Lung (tissue), 12 donors: Measurements from ENCODE around the gene TANC1. TPM values are rescaled to one million over a fixed set of nuclear protein-coding genes. Genes with fewer than 3 reads are reported as not detected.

Source experiments
- ATAC-seq: fragments of 200-7000 bp; cut with Tn5 transposase; one replicate; pipeline ENCODE4 v1.9.1; 2020; ENCODE audit warnings: moderate number of reproducible peaks; ENCODE audit not compliant: insufficient read depth, low FRiP score
- DNase-seq, 3 donors: peaks; one replicate each; pipeline ENCODE4 v3.0.0-alpha.2; 2013 to 2017
- H3K27ac ChIP-seq, 2 donors: one replicate each; pipeline ENCODE4 v1.5.1; 2013; ENCODE audit warnings: mild to moderate bottlenecking in 2 of 2, moderate library complexity in 2 of 2, control low read depth in 1 of 2, inconsistent platforms in 1 of 2, low read depth in 1 of 2, low read length in 1 of 2
- H3K27me3 ChIP-seq, 3 donors: one replicate each; pipeline ENCODE4 v1.5.1; 2013; ENCODE audit warnings: low read length in 2 of 3; ENCODE audit not compliant: control insufficient read depth in 3 of 3, insufficient read depth in 3 of 3
- H3K36me3 ChIP-seq, 4 donors: one replicate each; pipeline ENCODE4 v1.5.1; 2013; ENCODE audit warnings: low read length in 4 of 4, mild to moderate bottlenecking in 1 of 4, moderate library complexity in 1 of 4; ENCODE audit not compliant: control insufficient read depth in 4 of 4, insufficient read depth in 4 of 4
- H3K4me1 ChIP-seq, 5 donors: one replicate each; pipeline ENCODE4 v1.5.1; 2013; ENCODE audit warnings: low read length in 5 of 5, mild to moderate bottlenecking in 2 of 5, moderate library complexity in 1 of 5; ENCODE audit not compliant: control insufficient read depth in 5 of 5, insufficient read depth in 5 of 5
- H3K4me3 ChIP-seq: one replicate; pipeline ENCODE4 v1.5.1; 2013; ENCODE audit warnings: mild to moderate bottlenecking, control low read depth, moderate library complexity
- H3K9ac ChIP-seq, 2 donors: one replicate each; pipeline ENCODE4 v1.5.1; 2013; ENCODE audit warnings: low read length in 2 of 2, control low read depth in 1 of 2; ENCODE audit not compliant: insufficient read depth in 1 of 2
- H3K9me3 ChIP-seq, 4 donors: one replicate each; pipeline ENCODE4 v1.5.1; 2013; ENCODE audit warnings: low read length in 3 of 4, mild to moderate bottlenecking in 1 of 4, moderate library complexity in 1 of 4; ENCODE audit not compliant: control insufficient read depth in 4 of 4, insufficient read depth in 3 of 4
- WGBS, 2 donors: extraction: QIAGEN DNeasy Blood & Tissue Kit; methylation state at CpG; one replicate each; pipeline ENCODE4 v1.1.7; 2013; 5-methylcytosine and 5-hydroxymethylcytosine counted together
- polyA plus RNA-seq, 2 donors: library from polyadenylated mRNA; stranded (reverse); fragments of 200-250 nt; gene quantifications; one replicate each; pipeline ENCODE4 v1.2.1, GENCODE V29; 2013
- total RNA-seq, 2 donors: library from RNA; depleted of rRNA in 1 of 2; stranded (reverse); fragments of >200 nt in 1 of 2; gene quantifications; one replicate each; pipeline ENCODE4 v1.2.1, GENCODE V29; 2014 to 2021
- TF ChIP-seq, protein P1 (sequence below): IDR thresholded peaks from 2 replicates; pipeline ENCODE4 v1.5.1; 2012; ENCODE audit warnings: mild to moderate bottlenecking; ENCODE audit errors: control extremely low read depth, extremely low read depth
- donor health status: control.
- donor health status: control.
- donor health status: Bipolar disorder and iron deficiency.
- donor health status: healthy.
- donor health status: DM: yes; HTN: yes; CAD: no.

The TANC1 gene
- total and polyA plus RNA-seq, 4 donors = 14.3 to 99.5 (median 37.3) TPM

DNA sequence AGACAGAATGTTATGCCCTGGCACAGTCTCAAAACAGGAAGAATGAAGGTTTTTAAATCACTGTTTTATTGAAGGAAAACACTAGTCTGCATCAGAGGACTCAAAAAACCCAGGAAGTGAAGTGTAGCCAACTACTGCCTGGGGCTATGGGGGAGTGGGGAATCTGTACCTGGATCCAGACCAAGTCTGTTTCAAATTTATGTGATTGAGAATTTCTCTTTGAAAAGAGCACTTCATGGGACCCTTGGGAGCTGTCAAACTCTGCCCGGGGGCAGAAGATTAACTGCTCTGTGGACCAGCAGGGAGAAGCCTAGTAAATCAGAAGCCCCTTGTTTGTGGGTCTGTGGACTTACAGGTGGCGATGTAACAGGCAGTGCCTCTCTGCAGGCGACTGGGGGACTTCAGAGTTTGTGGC is 45.3 kb upstream of the TANC1 start:
- no peak for ATAC-seq
- Histone ChIP-seq H3K9ac (no peak overlapping the region), H3K36me3 (no peaks in the 10 kb centered on the region), H3K27me3 (no peaks in the 10 kb centered on the region), H3K4me3 (no peak overlapping the region), H3K4me1 (peaks cover 0 to 10% (median 2%) of the 10 kb centered on the region in 5 donors), H3K9me3 (no peaks in the 10 kb centered on the region), H3K27ac (no peak overlapping the region)
- 60 to 67% methylated on average over 3 of the region's 3 CpGs for WGBS, 2 donors
- TF ChIP-seq, protein P1, sequence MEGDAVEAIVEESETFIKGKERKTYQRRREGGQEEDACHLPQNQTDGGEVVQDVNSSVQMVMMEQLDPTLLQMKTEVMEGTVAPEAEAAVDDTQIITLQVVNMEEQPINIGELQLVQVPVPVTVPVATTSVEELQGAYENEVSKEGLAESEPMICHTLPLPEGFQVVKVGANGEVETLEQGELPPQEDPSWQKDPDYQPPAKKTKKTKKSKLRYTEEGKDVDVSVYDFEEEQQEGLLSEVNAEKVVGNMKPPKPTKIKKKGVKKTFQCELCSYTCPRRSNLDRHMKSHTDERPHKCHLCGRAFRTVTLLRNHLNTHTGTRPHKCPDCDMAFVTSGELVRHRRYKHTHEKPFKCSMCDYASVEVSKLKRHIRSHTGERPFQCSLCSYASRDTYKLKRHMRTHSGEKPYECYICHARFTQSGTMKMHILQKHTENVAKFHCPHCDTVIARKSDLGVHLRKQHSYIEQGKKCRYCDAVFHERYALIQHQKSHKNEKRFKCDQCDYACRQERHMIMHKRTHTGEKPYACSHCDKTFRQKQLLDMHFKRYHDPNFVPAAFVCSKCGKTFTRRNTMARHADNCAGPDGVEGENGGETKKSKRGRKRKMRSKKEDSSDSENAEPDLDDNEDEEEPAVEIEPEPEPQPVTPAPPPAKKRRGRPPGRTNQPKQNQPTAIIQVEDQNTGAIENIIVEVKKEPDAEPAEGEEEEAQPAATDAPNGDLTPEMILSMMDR = no peak
- DNase-seq = peak in 1 of 3 donors; percentile 53

- Histone ChIP-seq H3K9me3 (no peaks in the 10 kb centered on the region), H3K9ac (no peak overlapping the region), H3K4me1 (peaks cover 0 to 10% (median 2%) of the 10 kb centered on the region in 5 donors), H3K27ac (no peak overlapping the region), H3K36me3 (no peaks in the 10 kb centered on the region), H3K27me3 (no peaks in the 10 kb centered on the region), H3K4me3 (no peak overlapping the region)
- ATAC-seq (no peak), DNase-seq (no peak)
- TF ChIP-seq, protein P1 = no peak
- 90 to 92% methylated on average over 1 of the region's 1 CpG for WGBS, 2 donors
Measured at GRCh38 chr2:158923641-158924040, 44.8 kb upstream of the TANC1 start.

GRCh38 chr2:158926478-158926948 is 41.9 kb upstream of the TANC1 start:
- DNase-seq (no peak), ATAC-seq (no peak)
- Histone ChIP-seq H3K4me1 (peaks cover 0 to 10% (median 2%) of the 10 kb centered on the region in 5 donors), H3K9me3 (no peaks in the 10 kb centered on the region), H3K9ac (no peak overlapping the region), H3K4me3 (no peak overlapping the region), H3K36me3 (no peaks in the 10 kb centered on the region), H3K27me3 (no peaks in the 10 kb centered on the region), H3K27ac (no peak overlapping the region)
- TF ChIP-seq, protein P1 = no peak
- WGBS, 2 donors = 77 to 83% methylated on average over 6 to 8 of the region's 8 CpGs

GRCh38 chr2:158928515-158928914 is 39.9 kb upstream of the TANC1 start:
- no peaks in the 10 kb centered on the region for H3K27me3 ChIP-seq
- no peak overlapping the region for H3K4me3 ChIP-seq
- TF ChIP-seq, protein P1 = no peak
- no peak overlapping the region for H3K27ac ChIP-seq
- H3K9ac ChIP-seq = no peak overlapping the region
- no peaks in the 10 kb centered on the region for H3K36me3 ChIP-seq
- WGBS, 2 donors = 95 to 97% methylated on average over 2 of the region's 2 CpGs
- H3K9me3 ChIP-seq = no peaks in the 10 kb centered on the region
- no peak for ATAC-seq
- DNase-seq = no peak
- peaks cover 0 to 8% (median 0%) of the 10 kb centered on the region in 5 donors for H3K4me1 ChIP-seq
